ENCODE data around the gene CPVL.
"Not testable (repeated sequence)": the region's sequence is repeated elsewhere in the genome, so short reads cannot be mapped to it uniquely, and the experiment has no call there.

CPVL gene

GRCh38 chr7:29105752-29106668 is 40.3 kb downstream of the CPVL start:
- Histone ChIP-seq H3K9ac (ENCODE audit: low read depth, low read length) (no peak overlapping the region), H3K27me3 (ENCODE audit: control insufficient read depth, insufficient read depth, low read length) (no peaks in the 10 kb centered on the region), H3K36me3 (ENCODE audit: control insufficient read depth, insufficient read depth, low read length) (no peaks in the 10 kb centered on the region; the same call in 1 of the 2 replicates), H3K4me3 (ENCODE audit: low read depth, low read length) (no peak overlapping the region), H3K27ac (ENCODE audit: low read depth, low read length) (no peak overlapping the region), H3K4me1 (ENCODE audit: control insufficient read depth, insufficient read depth, low read length) (no peaks in the 10 kb centered on the region), H3K9me3 (ENCODE audit: control insufficient read depth, insufficient read depth, low read length) (no peaks in the 10 kb centered on the region)

GRCh38 chr7:29105191-29105590 is 41.1 kb downstream of the CPVL start:
- Histone ChIP-seq H3K9ac (ENCODE audit: low read depth, low read length) (no peak overlapping the region), H3K9me3 (ENCODE audit: control insufficient read depth, insufficient read depth, low read length) (no peaks in the 10 kb centered on the region)

GRCh38 chr7:29102558-29103151 is 43.7 kb downstream of the CPVL start:
- no peak overlapping the region for H3K4me3 ChIP-seq (ENCODE audit: low read depth, low read length)
- no peaks in the 10 kb centered on the region; the same call in 1 of the 2 replicates for H3K36me3 ChIP-seq (ENCODE audit: control insufficient read depth, insufficient read depth, low read length)
- H3K27ac ChIP-seq (ENCODE audit: low read depth, low read length): no peak overlapping the region
- H3K9ac ChIP-seq (ENCODE audit: low read depth, low read length): no peak overlapping the region
- H3K27me3 ChIP-seq (ENCODE audit: control insufficient read depth, insufficient read depth, low read length): no peaks in the 10 kb centered on the region
- no peaks in the 10 kb centered on the region for H3K4me1 ChIP-seq (ENCODE audit: control insufficient read depth, insufficient read depth, low read length)
- no peaks in the 10 kb centered on the region for H3K9me3 ChIP-seq (ENCODE audit: control insufficient read depth, insufficient read depth, low read length)

More at GRCh38 chr7:29105191-29105590, 41.1 kb downstream of the CPVL start:
- H3K36me3 ChIP-seq (ENCODE audit: control insufficient read depth, insufficient read depth, low read length): no peaks in the 10 kb centered on the region; the same call in 1 of the 2 replicates
- H3K4me3 ChIP-seq (ENCODE audit: low read depth, low read length): no peak overlapping the region
- no peaks in the 10 kb centered on the region for H3K27me3 ChIP-seq (ENCODE audit: control insufficient read depth, insufficient read depth, low read length)
- no peak overlapping the region for H3K27ac ChIP-seq (ENCODE audit: low read depth, low read length)
- H3K4me1 ChIP-seq (ENCODE audit: control insufficient read depth, insufficient read depth, low read length): no peaks in the 10 kb centered on the region

DNA sequence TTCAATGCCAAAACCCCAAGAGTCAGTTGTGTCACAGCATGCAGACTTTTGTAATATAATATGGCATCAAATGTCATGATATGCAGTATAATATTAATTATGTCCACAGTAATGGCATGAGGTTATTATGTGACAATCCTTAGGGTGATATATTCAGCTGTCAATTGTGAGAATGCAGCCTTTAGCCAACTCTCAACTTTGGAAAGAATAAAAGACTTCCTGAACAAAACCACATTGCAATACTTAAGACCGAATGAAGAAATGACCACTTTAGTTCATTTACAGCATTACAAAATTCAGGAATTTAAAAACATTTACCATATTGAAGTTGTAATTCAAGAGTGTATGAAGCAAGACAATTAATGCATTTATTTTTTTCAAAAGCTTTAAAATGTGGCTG is 45.4 kb downstream of the CPVL start:
- Histone ChIP-seq H3K27ac (ENCODE audit: low read depth, low read length) (no peak overlapping the region), H3K9ac (ENCODE audit: low read depth, low read length) (no peak overlapping the region)

GRCh38 chr7:29099896-29100847 is 46.2 kb downstream of the CPVL start:
- H3K27ac ChIP-seq (ENCODE audit: low read depth, low read length): no peak overlapping the region
- no peaks in the 10 kb centered on the region for H3K27me3 ChIP-seq (ENCODE audit: control insufficient read depth, insufficient read depth, low read length)
- no peaks in the 10 kb centered on the region for H3K36me3 ChIP-seq (ENCODE audit: control insufficient read depth, insufficient read depth, low read length)
- H3K4me1 ChIP-seq (ENCODE audit: control insufficient read depth, insufficient read depth, low read length): no peaks in the 10 kb centered on the region
- no peak overlapping the region for H3K9ac ChIP-seq (ENCODE audit: low read depth, low read length)
- H3K4me3 ChIP-seq (ENCODE audit: low read depth, low read length): no peak overlapping the region
- H3K9me3 ChIP-seq (ENCODE audit: control insufficient read depth, insufficient read depth, low read length): no peaks in the 10 kb centered on the region

More for the DNA sequence above, 45.4 kb downstream of the CPVL start:
- Histone ChIP-seq H3K4me3 (ENCODE audit: low read depth, low read length) (no peak overlapping the region), H3K4me1 (ENCODE audit: control insufficient read depth, insufficient read depth, low read length) (no peaks in the 10 kb centered on the region), H3K27me3 (ENCODE audit: control insufficient read depth, insufficient read depth, low read length) (no peaks in the 10 kb centered on the region), H3K36me3 (ENCODE audit: control insufficient read depth, insufficient read depth, low read length) (no peaks in the 10 kb centered on the region), H3K9me3 (ENCODE audit: control insufficient read depth, insufficient read depth, low read length) (no peaks in the 10 kb centered on the region)

GRCh38 chr7:29096446-29096730 is 49.9 kb downstream of the CPVL start:
- Histone ChIP-seq H3K9me3 (ENCODE audit: control insufficient read depth, insufficient read depth, low read length) (no peaks in the 10 kb centered on the region), H3K36me3 (ENCODE audit: control insufficient read depth, insufficient read depth, low read length) (0 out of 2 replicates have a peak, but pooled peaks cover 1% of the 10 kb centered on the region), H3K27me3 (ENCODE audit: control insufficient read depth, insufficient read depth, low read length) (no peaks in the 10 kb centered on the region), H3K9ac (ENCODE audit: low read depth, low read length) (no peak overlapping the region), H3K27ac (ENCODE audit: low read depth, low read length) (no peak overlapping the region), H3K4me3 (ENCODE audit: low read depth, low read length) (no peak overlapping the region), H3K4me1 (ENCODE audit: control insufficient read depth, insufficient read depth, low read length) (peaks cover 11% of the 10 kb centered on the region)

DNA sequence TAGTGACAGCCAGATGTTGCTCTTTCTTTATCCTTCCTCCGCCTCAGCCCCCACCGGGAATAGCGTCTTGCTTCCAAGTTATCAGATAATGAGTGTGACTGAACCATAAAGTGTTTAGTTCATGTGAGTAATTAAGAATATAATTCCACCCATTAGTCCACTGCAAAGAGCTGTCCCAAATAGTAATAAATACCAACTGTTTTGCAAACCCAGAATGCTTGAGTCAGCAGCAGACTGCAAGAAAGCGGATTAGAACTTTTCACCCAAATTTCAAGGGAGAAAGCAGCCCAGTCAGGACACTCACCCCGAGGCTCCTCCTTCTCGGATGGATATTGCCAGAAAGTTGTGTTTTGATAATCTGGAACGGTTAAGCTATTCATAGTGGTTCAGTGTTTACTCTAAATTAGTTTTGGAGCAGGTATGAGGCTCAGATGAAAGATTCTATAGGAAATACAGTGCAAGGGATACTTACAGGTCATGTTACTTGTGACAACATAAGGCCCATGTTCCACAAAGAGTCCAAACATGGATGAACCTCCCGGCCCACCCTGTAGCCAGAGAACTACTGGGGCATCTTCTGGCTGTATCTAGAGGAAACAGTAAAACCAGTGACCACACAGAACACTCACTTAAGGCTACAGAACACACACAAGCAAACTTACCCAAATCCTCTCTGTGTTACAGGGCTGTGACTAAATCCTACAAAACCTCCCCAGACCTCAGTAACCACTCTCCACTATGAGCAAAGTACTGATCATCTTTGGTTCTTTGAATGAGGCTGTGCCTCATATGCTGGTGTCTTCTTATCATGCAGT is 50.5 kb downstream of the CPVL start:
- no peak overlapping the region for H3K4me3 ChIP-seq (ENCODE audit: low read depth, low read length)
- H3K27me3 ChIP-seq (ENCODE audit: control insufficient read depth, insufficient read depth, low read length): no peaks in the 10 kb centered on the region
- no peak overlapping the region for H3K27ac ChIP-seq (ENCODE audit: low read depth, low read length)
- H3K9ac ChIP-seq (ENCODE audit: low read depth, low read length): no peak overlapping the region
- peaks cover 16% of the 10 kb centered on the region for H3K4me1 ChIP-seq (ENCODE audit: control insufficient read depth, insufficient read depth, low read length)
- H3K36me3 ChIP-seq (ENCODE audit: control insufficient read depth, insufficient read depth, low read length): 0 out of 2 replicates have a peak, but pooled peaks cover 4% of the 10 kb centered on the region
- no peaks in the 10 kb centered on the region for H3K9me3 ChIP-seq (ENCODE audit: control insufficient read depth, insufficient read depth, low read length)

DNA sequence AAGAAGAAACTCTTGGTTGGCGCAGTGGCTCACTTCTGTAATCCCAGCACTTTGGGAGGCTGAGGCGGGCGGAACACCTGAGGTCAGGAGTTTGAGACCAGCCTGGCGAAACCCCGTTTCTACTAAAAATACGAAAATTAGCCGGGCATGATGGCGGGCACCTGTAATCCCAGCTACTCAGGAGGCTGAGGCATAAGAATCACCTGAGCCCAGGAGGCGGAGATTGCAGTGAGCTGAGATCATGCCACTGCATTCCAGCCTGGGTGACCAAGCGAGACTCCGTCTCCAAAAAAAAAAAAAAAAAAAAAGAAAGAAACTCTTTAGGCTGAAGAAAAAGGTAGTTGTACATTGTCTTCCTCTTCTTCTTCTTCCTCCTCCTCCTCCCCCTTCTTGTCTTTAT is 53.2 kb downstream of the CPVL start:
- not testable (repeated sequence) for H3K9me3 ChIP-seq (ENCODE audit: control insufficient read depth, insufficient read depth, low read length); H3K36me3 ChIP-seq (ENCODE audit: control insufficient read depth, insufficient read depth, low read length); H3K9ac ChIP-seq (ENCODE audit: low read depth, low read length); H3K27ac ChIP-seq (ENCODE audit: low read depth, low read length); H3K4me3 ChIP-seq (ENCODE audit: low read depth, low read length); H3K27me3 ChIP-seq (ENCODE audit: control insufficient read depth, insufficient read depth, low read length)
- H3K4me1 ChIP-seq (ENCODE audit: control insufficient read depth, insufficient read depth, low read length): peaks cover 17% of the 10 kb centered on the region

GRCh38 chr7:29091715-29092114 is 54.6 kb downstream of the CPVL start:
- Histone ChIP-seq H3K4me1 (ENCODE audit: control insufficient read depth, insufficient read depth, low read length) (peaks cover 19% of the 10 kb centered on the region), H3K27ac (ENCODE audit: low read depth, low read length) (no peak overlapping the region), H3K9me3 (ENCODE audit: control insufficient read depth, insufficient read depth, low read length) (no peaks in the 10 kb centered on the region), H3K27me3 (ENCODE audit: control insufficient read depth, insufficient read depth, low read length) (no peaks in the 10 kb centered on the region), H3K9ac (ENCODE audit: low read depth, low read length) (no peak overlapping the region), H3K4me3 (ENCODE audit: low read depth, low read length) (no peak overlapping the region), H3K36me3 (ENCODE audit: control insufficient read depth, insufficient read depth, low read length) (0 out of 2 replicates have a peak, but pooled peaks cover 4% of the 10 kb centered on the region)
